SU-DHL-6 (cell line): ENCODE results near the gene MCMBP.

Experiments
- EZH2phosphoT487 ChIP-seq: fragments of 200-600 bp; sonication (generic), shearing (Covaris generic); conservative IDR thresholded peaks from 2 replicates; pipeline ENCODE4 v1.6.1; 2018; ENCODE audit warnings: mild to moderate bottlenecking, antibody characterized with exemption, low read length, moderate library complexity, mixed read lengths
- TF ChIP-seq, protein P1 (sequence below): fragments of 200-600 bp; sonication (generic); IDR thresholded peaks from one replicate; pipeline ENCODE4 v1.5.1; 2017; ENCODE audit warnings: antibody characterized with exemption, mild to moderate bottlenecking, low read length, moderate library complexity; ENCODE audit not compliant: insufficient read depth, poor library complexity, severe bottlenecking

DNA sequence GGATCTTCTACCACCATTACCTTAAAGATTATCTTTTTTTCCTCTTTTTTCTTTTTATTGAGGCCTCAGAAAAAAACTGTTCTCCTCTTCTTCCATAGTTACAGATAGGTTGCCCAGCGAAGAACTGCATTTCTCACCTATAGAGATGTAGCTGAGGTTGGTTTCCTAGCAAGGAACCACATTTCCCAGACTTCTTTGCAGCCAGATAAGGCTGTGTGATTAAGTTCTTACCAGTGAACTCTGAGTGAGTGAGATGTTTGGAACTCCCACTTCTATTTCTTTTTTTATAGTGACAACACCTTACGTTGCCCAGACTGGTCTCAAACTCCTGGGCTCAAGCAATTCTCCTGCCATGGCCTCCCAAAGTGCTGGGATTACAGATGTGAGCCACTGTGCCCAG, 5.9 kb upstream of the MCMBP start:
- TF ChIP-seq, protein P1, sequence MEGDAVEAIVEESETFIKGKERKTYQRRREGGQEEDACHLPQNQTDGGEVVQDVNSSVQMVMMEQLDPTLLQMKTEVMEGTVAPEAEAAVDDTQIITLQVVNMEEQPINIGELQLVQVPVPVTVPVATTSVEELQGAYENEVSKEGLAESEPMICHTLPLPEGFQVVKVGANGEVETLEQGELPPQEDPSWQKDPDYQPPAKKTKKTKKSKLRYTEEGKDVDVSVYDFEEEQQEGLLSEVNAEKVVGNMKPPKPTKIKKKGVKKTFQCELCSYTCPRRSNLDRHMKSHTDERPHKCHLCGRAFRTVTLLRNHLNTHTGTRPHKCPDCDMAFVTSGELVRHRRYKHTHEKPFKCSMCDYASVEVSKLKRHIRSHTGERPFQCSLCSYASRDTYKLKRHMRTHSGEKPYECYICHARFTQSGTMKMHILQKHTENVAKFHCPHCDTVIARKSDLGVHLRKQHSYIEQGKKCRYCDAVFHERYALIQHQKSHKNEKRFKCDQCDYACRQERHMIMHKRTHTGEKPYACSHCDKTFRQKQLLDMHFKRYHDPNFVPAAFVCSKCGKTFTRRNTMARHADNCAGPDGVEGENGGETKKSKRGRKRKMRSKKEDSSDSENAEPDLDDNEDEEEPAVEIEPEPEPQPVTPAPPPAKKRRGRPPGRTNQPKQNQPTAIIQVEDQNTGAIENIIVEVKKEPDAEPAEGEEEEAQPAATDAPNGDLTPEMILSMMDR: no peak
- no peak for TF ChIP-seq EZH2phosphoT487
